IMR-90 (cell line): Measurements from ENCODE around the gene RNF213. TPM values are rescaled to one million over a fixed set of nuclear protein-coding genes. Genes with fewer than 3 reads are reported as not detected.

Source experiments
- ATAC-seq: fragments of 200-7000 bp; cut with Tn5 transposase; 2 replicates; pipeline ENCODE4 v1.9.1; 2020; ENCODE audit warnings: low read depth, mild to moderate bottlenecking, moderate library complexity
- BruUV-seq: library from RNA; stranded (reverse); fragments of 400-500 nt; replicated peaks from 2 replicates; lab custom pipeline; 2021; lab: Mats Ljungman, UMichigan
- CTCF ChIA-PET: fragments of 300-600 bp; formaldehyde crosslinking; extraction: SDS; loops from one replicate; lab custom pipeline; 2021; ENCODE audit warnings: antibody characterized with exemption; lab: Yijun Ruan, JAX
- POLR2A ChIA-PET: fragments of 300-600 bp; sonication (Branson Sonifier 250); formaldehyde crosslinking; loops from one replicate; lab custom pipeline; 2022; ENCODE audit warnings: antibody characterized with exemption; ENCODE audit not compliant: unreplicated experiment; lab: Charles Lee
- DNase-seq: peaks from one replicate; pipeline ENCODE4 v3.0.0; 2013
- H2AFZ ChIP-seq: replicated peaks from 2 replicates; pipeline ENCODE3; 2013; ENCODE audit warnings: low read length, mild to moderate bottlenecking; ENCODE audit not compliant: poor library complexity
- H2AK5ac ChIP-seq: 2 replicates; pipeline ENCODE4 v1.6.1; 2013; ENCODE audit warnings: low read depth, low read length, inconsistent platforms
- H2AK9ac ChIP-seq: replicated peaks from 2 replicates; pipeline ENCODE3; 2013; ENCODE audit warnings: mild to moderate bottlenecking, low read depth, low read length, moderate library complexity; ENCODE audit not compliant: poor library complexity
- H2BK120ac ChIP-seq: 2 replicates; pipeline ENCODE4 v1.6.1; 2013; ENCODE audit warnings: low read depth, low read length, inconsistent platforms
- H2BK15ac ChIP-seq: 3 replicates; pipeline ENCODE4 v1.6.1; 2013; ENCODE audit warnings: low read depth, low read length, inconsistent platforms
- H2BK20ac ChIP-seq: 2 replicates; pipeline ENCODE4 v1.6.1; 2013; ENCODE audit warnings: low read depth, mild to moderate bottlenecking, inconsistent platforms, low read length, moderate library complexity
- H2BK5ac ChIP-seq: 2 replicates; pipeline ENCODE4 v1.6.1; 2013; ENCODE audit warnings: mild to moderate bottlenecking, low read depth, low read length, inconsistent platforms; ENCODE audit not compliant: poor library complexity, severe bottlenecking
- H3K14ac ChIP-seq: replicated peaks from 2 replicates; pipeline ENCODE4 v1.6.1; 2013; ENCODE audit warnings: low read depth, low read length, inconsistent platforms
- H3K18ac ChIP-seq: 2 replicates; pipeline ENCODE4 v1.6.1; 2013; ENCODE audit warnings: low read depth, low read length, control low read depth
- H3K23ac ChIP-seq: 2 replicates; pipeline ENCODE4 v1.6.1; 2013; ENCODE audit warnings: low read depth, low read length, inconsistent platforms
- H3K27ac ChIP-seq: 2 replicates; pipeline ENCODE4 v1.5.1; 2013; ENCODE audit warnings: mild to moderate bottlenecking, control low read depth, low read length; ENCODE audit not compliant: insufficient read depth
- H3K27me3 ChIP-seq: 2 replicates; pipeline ENCODE4 v1.6.1; 2013; ENCODE audit warnings: low read length; ENCODE audit not compliant: control insufficient read depth, insufficient read depth
- H3K36me3 ChIP-seq: 2 replicates; pipeline ENCODE4 v1.6.1; 2013; ENCODE audit warnings: low read length, mixed read lengths; ENCODE audit not compliant: control insufficient read depth, insufficient read depth
- H3K4ac ChIP-seq: 2 replicates; pipeline ENCODE4 v1.6.1; 2013; ENCODE audit warnings: low read depth, low read length, inconsistent platforms
- H3K4me1 ChIP-seq: 2 replicates; pipeline ENCODE4 v1.6.1; 2013; ENCODE audit warnings: low read length, mixed read lengths; ENCODE audit not compliant: control insufficient read depth, insufficient read depth
- H3K4me2 ChIP-seq: 2 replicates; pipeline ENCODE4 v1.6.1; 2013; ENCODE audit warnings: low read depth, mild to moderate bottlenecking, control low read depth, low read length, moderate library complexity
- H3K4me3 ChIP-seq: 2 replicates; pipeline ENCODE4 v1.5.1; 2013; ENCODE audit warnings: low read depth, mild to moderate bottlenecking, control low read depth, low read length, moderate library complexity; ENCODE audit not compliant: insufficient read depth
- H3K56ac ChIP-seq: 2 replicates; pipeline ENCODE4 v1.6.1; 2013; ENCODE audit warnings: low read length, inconsistent platforms; ENCODE audit not compliant: insufficient read depth; ENCODE audit errors: extremely low read depth
- H3K79me1 ChIP-seq, 2 experiments: 2 replicates each; pipeline ENCODE4 v1.6.1; 2013; ENCODE audit warnings: low read length in 2 of 2, inconsistent platforms in 1 of 2, low read depth in 1 of 2
- H3K9ac ChIP-seq: 2 replicates; pipeline ENCODE4 v1.6.1; 2013; ENCODE audit warnings: low read depth, low read length, control low read depth
- H3K9me1 ChIP-seq: 2 replicates; pipeline ENCODE4 v1.6.1; 2013; ENCODE audit warnings: low read length, inconsistent platforms; ENCODE audit not compliant: insufficient read depth
- H3K9me3 ChIP-seq: 2 replicates; pipeline ENCODE4 v1.6.1; 2013; ENCODE audit warnings: low read length; ENCODE audit not compliant: control insufficient read depth, insufficient read depth
- H4K20me1 ChIP-seq: 2 replicates; pipeline ENCODE4 v1.6.1; 2013; ENCODE audit warnings: low read length, inconsistent platforms; ENCODE audit not compliant: insufficient read depth
- H4K5ac ChIP-seq: 2 replicates; pipeline ENCODE4 v1.6.1; 2013; ENCODE audit warnings: mild to moderate bottlenecking, low read depth, low read length, control low read depth
- H4K8ac ChIP-seq, 2 experiments: 2 replicates each; pipeline ENCODE4 v1.6.1; 2013; ENCODE audit warnings: low read depth in 2 of 2, low read length in 2 of 2, control low read depth in 1 of 2, inconsistent platforms in 1 of 2
- H4K91ac ChIP-seq: 2 replicates; pipeline ENCODE4 v1.6.1; 2013; ENCODE audit warnings: low read depth, low read length, inconsistent platforms; ENCODE audit not compliant: insufficient read depth
- BHLHE40 ChIP-seq: fragments of 150-350 bp; IDR thresholded peaks from 2 replicates; pipeline ENCODE4 v1.6.1; 2016; ENCODE audit warnings: mild to moderate bottlenecking, low read depth, low read length
- CEBPB ChIP-seq: IDR thresholded peaks from 2 replicates; pipeline ENCODE4 v1.6.1; 2012; ENCODE audit warnings: low read depth, low read length, improper control_type of control experiment
- CHD1 ChIP-seq: IDR thresholded peaks from 2 replicates; pipeline ENCODE4 v1.6.1; 2012; ENCODE audit warnings: low read depth, low read length, improper control_type of control experiment
- CTCF ChIP-seq: conservative IDR thresholded peaks from 2 replicates; pipeline ENCODE4 v1.5.1; 2012; ENCODE audit warnings: mild to moderate bottlenecking, low read depth, low read length, improper control_type of control experiment
- ELK1 ChIP-seq: fragments of 150-350 bp; IDR thresholded peaks from 2 replicates; pipeline ENCODE4 v1.6.1; 2016; ENCODE audit warnings: low read depth, mild to moderate bottlenecking, low read length, moderate library complexity, borderline replicate concordance
- MAFK ChIP-seq: IDR thresholded peaks from 2 replicates; pipeline ENCODE4 v1.6.1; 2012; ENCODE audit warnings: low read depth, low read length, improper control_type of control experiment
- MAZ ChIP-seq: IDR thresholded peaks from 2 replicates; pipeline ENCODE4 v1.6.1; 2012; ENCODE audit warnings: low read depth, mild to moderate bottlenecking, low read length, improper control_type of control experiment, moderate library complexity, borderline replicate concordance
- MXI1 ChIP-seq: IDR thresholded peaks from 2 replicates; pipeline ENCODE4 v1.6.1; 2012; ENCODE audit warnings: low read depth, mild to moderate bottlenecking, low read length, moderate library complexity, borderline replicate concordance
- NFE2L2 ChIP-seq: fragments of 150-350 bp; IDR thresholded peaks from 2 replicates; pipeline ENCODE4 v1.6.1; 2016; ENCODE audit warnings: low read depth, mild to moderate bottlenecking, low read length
- POLR2A ChIP-seq: IDR thresholded peaks from 2 replicates; pipeline ENCODE4 v1.6.1; 2012; ENCODE audit warnings: mild to moderate bottlenecking, low read depth, low read length
- RAD21 ChIP-seq: IDR thresholded peaks from 2 replicates; pipeline ENCODE4 v1.6.1; 2012; ENCODE audit warnings: low read length, improper control_type of control experiment
- RCOR1 ChIP-seq: IDR thresholded peaks from 2 replicates; pipeline ENCODE4 v1.6.1; 2012; ENCODE audit warnings: mild to moderate bottlenecking, low read length, improper control_type of control experiment; ENCODE audit not compliant: insufficient replicate concordance
- RFX5 ChIP-seq: IDR thresholded peaks from 2 replicates; pipeline ENCODE4 v1.8.0; 2012; ENCODE audit warnings: low read depth, mild to moderate bottlenecking, low read length, moderate library complexity
- SMC3 ChIP-seq: fragments of 150-350 bp; IDR thresholded peaks from 2 replicates; pipeline ENCODE4 v1.6.1; 2016; ENCODE audit warnings: low read depth, mild to moderate bottlenecking, antibody characterized with exemption, low read length, moderate library complexity
- USF2 ChIP-seq: fragments of 150-350 bp; IDR thresholded peaks from 2 replicates; pipeline ENCODE4 v1.6.1; 2017; ENCODE audit warnings: mild to moderate bottlenecking, antibody characterized with exemption, low read length, low read depth
- WGBS, 2 experiments: methylation state at CpG; one replicate each; pipeline versions ENCODE4 v1.1.5 to v1.1.7; 2013; ENCODE audit warnings: missing lambda C conversion rate in 2 of 2; ENCODE audit not compliant: insufficient read length in 1 of 2; ENCODE audit errors: extremely low coverage in 2 of 2; 5-methylcytosine and 5-hydroxymethylcytosine counted together
- dilution Hi-C: fragments of 300-500 bp; cut with HindIII; formaldehyde crosslinking; loops from one replicate; pipeline ENCODE4 v1.14.3; 2018; ENCODE audit warnings: low sequenced_read_pairs; ENCODE audit not compliant: unreplicated experiment
- in situ Hi-C: fragments of 300-500 bp; cut with MboI; formaldehyde crosslinking; loops from 3 replicates; pipeline ENCODE4 v1.14.3; 2019; ENCODE audit warnings: low sequenced_read_pairs, inconsistent platforms, mixed read lengths
- intact Hi-C: fragments of 100-400 bp; cut with micrococcal nuclease; formaldehyde crosslinking; loops from 2 replicates; pipeline ENCODE4 v1.10.0; 2022
- polyA plus RNA-seq, 3 experiments: library from polyadenylated mRNA; depleted of rRNA; stranded (reverse); fragments of >200 nt; gene quantifications; 2 replicates each; pipeline ENCODE4 v1.2.3, GENCODE V29; 2012; ENCODE audit warnings: low replicate concordance in 1 of 3
- total RNA-seq: library from RNA; depleted of rRNA; stranded (reverse); fragments of >200 nt; gene quantifications from 2 replicates; pipeline ENCODE4 v1.2.3, GENCODE V29; 2012

Gene RNF213
- total and polyA plus RNA-seq, 2 of the 4 experiments (the other 2 are of a cell fraction) = 23.4 to 36.0 TPM

GRCh38 chr17:80396157-80397033, 135.7 kb downstream of the RNF213 start:
- Histone ChIP-seq H2BK120ac (no peak overlapping the region), H4K8ac (no peak overlapping the region), H3K23ac (no peak overlapping the region), H3K9me1 (0 out of 2 replicates have a peak, but pooled peaks cover 2% of the 10 kb centered on the region), H2BK15ac (no peak overlapping the region), H3K27me3 (no peaks in the 10 kb centered on the region), H3K18ac (no peak overlapping the region), H3K9me3 (no peaks in the 10 kb centered on the region), H3K36me3 (peaks cover 29% of the 10 kb centered on the region), H2AK5ac (no peak overlapping the region), H3K4ac (no peak overlapping the region), H3K4me1 (peaks cover 2% of the 10 kb centered on the region), H3K27ac (no peak overlapping the region), H3K79me1 (peaks cover 0 to 4% of the 10 kb centered on the region in 2 experiments; a peak in 1 of 4 replicates), H2BK20ac (no peak overlapping the region), H3K4me3 (no peak overlapping the region), H4K5ac (no peak overlapping the region), H4K20me1 (no peaks in the 10 kb centered on the region), H2BK5ac (no peak overlapping the region), H3K9ac (no peak overlapping the region), H3K14ac (no peak overlapping the region; the same call in 1 of the 2 replicates), H3K4me2 (no peak overlapping the region), H4K91ac (no peak overlapping the region), H2AFZ (no peak overlapping the region), H3K56ac (no peak overlapping the region), H2AK9ac (no peak overlapping the region)
- 14% methylated on average over 1 of the region's 9 CpGs; no CpG with 5 or more reads in 1 of the 2 experiments for WGBS, 2 experiments
- in situ Hi-C loops (no loop called here), intact Hi-C loops (no loop called here), dilution Hi-C loops (no loop called here)
- ATAC-seq = no peak
- ChIA-PET POLR2A (no interaction called here), CTCF (no interaction called here)
- BruUV-seq = no TSS peak
- no peak for DNase-seq
- TF ChIP-seq CTCF (no peak), MAZ (no peak), USF2 (no peak), NFE2L2 (no peak), RFX5 (no peak), CHD1 (no peak), POLR2A (no peak), MAFK (no peak), RAD21 (no peak), CEBPB (no peak), MXI1 (no peak), ELK1 (no peak), BHLHE40 (no peak), RCOR1 (no peak), SMC3 (no peak)
